Cardiac fibroblast (primary cell): ENCODE results near the gene THSD4.

Experiments used
- DNase-seq, 2 donors: peaks; one replicate each; pipeline versions ENCODE4 v3.0.0 to v3.0.0-alpha.2; 2010; ENCODE audit warnings: low read depth in 2 of 2
- H3K4me3 ChIP-seq, 2 donors: replicated peaks in 1 of 2; 1 replicate in 1 of 2; 2 replicates in 1 of 2; pipeline ENCODE4 v1.5.1; 2011; ENCODE audit warnings: low read depth in 2 of 2, low read length in 2 of 2, mild to moderate bottlenecking in 2 of 2, moderate library complexity in 1 of 2
- CTCF ChIP-seq: IDR thresholded peaks from one replicate; pipeline ENCODE4 v1.5.1; 2011; ENCODE audit warnings: low read depth, mild to moderate bottlenecking, low read length, inconsistent platforms

The THSD4 gene

GRCh38 chr15:71192816-71193215, 77.5 kb downstream of the THSD4 start:
- TF ChIP-seq CTCF, result no peak
- H3K4me3 ChIP-seq, result no peak overlapping the region
- DNase-seq, result no peak

DNA sequence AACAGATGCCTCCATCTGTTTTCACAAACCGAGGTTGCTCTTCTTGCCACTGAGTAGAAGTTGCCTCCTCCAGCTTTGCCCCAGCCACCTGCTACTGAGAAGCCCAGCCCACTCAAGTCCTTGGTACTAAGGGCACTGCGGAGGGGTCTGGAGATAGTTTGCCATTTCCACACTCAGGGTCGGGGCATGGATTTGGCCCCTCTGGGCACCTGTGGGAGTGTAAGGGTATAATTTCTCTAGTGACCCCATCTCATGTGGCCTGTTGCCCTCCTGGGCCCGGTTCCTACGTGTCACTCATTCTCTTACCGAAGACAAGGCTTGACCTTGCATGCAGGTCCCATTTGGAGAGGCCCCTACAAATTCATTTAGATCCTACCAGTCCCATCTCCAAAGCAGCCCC, 79.0 kb downstream of the THSD4 start:
- no peak for DNase-seq
- H3K4me3 ChIP-seq, result no peak overlapping the region
- no peak for TF ChIP-seq CTCF

DNA sequence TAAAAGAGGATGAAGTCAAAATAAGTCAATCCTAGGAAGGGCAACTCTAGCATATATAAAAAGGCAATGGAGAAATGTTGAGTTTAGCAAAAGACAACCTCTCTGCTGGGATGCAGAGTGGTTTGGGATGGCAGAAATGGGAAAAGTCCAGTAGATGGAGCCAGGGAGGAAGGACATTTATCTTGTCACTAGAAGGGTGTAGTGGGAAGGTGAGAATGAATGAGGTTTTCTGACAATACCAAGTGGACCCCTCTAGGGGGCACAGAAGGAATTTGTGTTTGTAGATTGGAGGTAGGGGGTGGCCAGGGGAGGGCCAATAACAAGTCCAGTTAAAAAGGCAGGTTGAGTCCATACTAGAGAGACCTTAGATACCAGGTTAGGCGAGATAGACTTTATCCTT, 80.0 kb downstream of the THSD4 start:
- no peak overlapping the region for H3K4me3 ChIP-seq
- DNase-seq, result peak in 1 of 2 donors; percentile 34
- TF ChIP-seq CTCF, result peak; percentile 37

DNA sequence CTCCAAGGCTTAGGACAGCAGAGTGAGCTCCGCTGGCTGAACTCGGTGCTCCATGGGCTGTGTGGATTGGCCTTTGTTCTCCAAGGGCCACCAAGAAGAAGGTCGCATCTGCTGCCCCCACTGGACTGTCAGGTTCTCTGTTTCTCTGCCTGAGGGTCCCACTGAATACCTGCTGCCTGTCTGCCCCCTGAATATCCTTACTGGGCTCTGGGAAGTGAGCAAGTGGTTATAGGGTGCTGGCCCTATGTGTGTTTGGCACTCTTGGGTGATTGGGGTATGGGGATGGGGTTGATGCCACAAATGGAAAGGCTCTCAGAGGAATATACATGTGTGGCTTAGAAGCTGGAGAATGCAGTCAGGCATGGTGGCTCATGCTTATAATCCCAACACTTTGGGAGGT, 82.3 kb downstream of the THSD4 start:
- no peak for TF ChIP-seq CTCF
- no peak for DNase-seq
- H3K4me3 ChIP-seq, result no peak overlapping the region

GRCh38 chr15:71198846-71199245, 83.6 kb downstream of the THSD4 start:
- DNase-seq, result no peak
- no peak overlapping the region for H3K4me3 ChIP-seq
- TF ChIP-seq CTCF, result no peak

DNA sequence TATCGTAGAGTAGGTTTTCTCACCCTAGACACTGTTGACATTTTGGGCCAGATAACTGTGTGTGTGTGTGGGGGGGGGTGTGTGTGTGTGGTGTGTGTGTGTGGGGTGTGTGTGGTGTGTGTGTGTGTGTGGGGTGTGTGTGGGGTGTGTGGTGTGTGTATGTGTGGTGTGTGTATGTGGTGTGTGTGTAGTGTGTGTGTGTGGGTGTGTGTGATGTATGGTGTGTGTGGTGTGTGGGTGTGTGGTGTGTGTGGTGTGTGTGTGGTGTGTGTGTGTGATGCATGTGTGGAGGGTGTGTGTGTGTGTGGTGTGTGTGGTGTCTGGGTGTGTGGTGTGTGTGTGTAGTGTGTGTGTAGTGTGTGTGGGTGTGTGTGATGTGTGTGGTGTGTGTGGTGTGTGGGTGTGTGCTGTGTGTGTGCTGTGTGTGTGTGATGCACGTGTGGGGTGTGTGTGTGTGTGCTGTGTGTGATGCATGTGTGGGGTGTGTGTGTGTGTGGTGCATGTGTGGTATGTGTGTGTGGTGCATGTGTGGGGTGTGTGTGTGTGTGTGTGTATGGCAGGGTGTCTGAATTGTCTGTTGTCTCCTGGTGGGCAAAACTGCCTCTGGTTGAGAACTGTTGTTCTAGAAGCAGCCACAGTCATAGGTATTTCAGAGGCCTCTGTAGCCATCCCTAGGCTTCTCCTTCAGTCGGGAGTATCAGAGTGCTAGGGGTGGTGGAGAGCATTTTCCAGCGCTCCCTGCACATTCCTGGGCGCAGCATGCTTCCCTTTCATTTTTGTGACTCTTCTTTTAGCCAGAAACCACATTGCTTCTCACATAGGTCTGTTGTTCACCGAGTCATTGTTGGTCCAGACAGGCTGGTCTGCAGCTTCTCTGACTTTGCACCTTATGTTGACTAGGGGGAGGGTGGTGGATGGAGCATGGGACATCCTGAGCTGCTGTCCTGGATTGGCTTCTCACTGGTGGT, 84.4 kb downstream of the THSD4 start:
- no peak for DNase-seq
- TF ChIP-seq CTCF, result no peak
- no peak overlapping the region for H3K4me3 ChIP-seq
